GM21515 (cell line): ENCODE measurements around the gene RLIM.

Experiments
- ATAC-seq: cut with Tn5 transposase; IDR thresholded peaks from one replicate; pipeline ENCODE4 v1.9.1; 2021; ENCODE audit not compliant: unreplicated experiment

Gene RLIM

GRCh38 chrX:74536832-74537371, 77.5 kb downstream of the RLIM start:
- no peak for ATAC-seq

GRCh38 chrX:74536152-74536831, 78.1 kb downstream of the RLIM start:
- ATAC-seq, result peak; percentile 60

GRCh38 chrX:74535408-74536151, 78.8 kb downstream of the RLIM start:
- peak; percentile 39 for ATAC-seq
